Activated CD4-positive, CD25-positive, alpha-beta regulatory T cell treated with anti-CD3 and anti-CD28 coated beads, Interleukin-2, amount 50 U/mL, for 16 hours (primary cell): ENCODE data around the gene SYTL3.
"Not testable (repeated sequence)": the region's sequence is repeated elsewhere in the genome, so short reads cannot be mapped to it uniquely, and the experiment has no call there.

ENCODE experiments used
- DNase-seq: peaks from one replicate; pipeline ENCODE4 v3.0.0-alpha.2; 2020; ENCODE audit warnings: low read depth, low spot score

SYTL3 gene

DNA sequence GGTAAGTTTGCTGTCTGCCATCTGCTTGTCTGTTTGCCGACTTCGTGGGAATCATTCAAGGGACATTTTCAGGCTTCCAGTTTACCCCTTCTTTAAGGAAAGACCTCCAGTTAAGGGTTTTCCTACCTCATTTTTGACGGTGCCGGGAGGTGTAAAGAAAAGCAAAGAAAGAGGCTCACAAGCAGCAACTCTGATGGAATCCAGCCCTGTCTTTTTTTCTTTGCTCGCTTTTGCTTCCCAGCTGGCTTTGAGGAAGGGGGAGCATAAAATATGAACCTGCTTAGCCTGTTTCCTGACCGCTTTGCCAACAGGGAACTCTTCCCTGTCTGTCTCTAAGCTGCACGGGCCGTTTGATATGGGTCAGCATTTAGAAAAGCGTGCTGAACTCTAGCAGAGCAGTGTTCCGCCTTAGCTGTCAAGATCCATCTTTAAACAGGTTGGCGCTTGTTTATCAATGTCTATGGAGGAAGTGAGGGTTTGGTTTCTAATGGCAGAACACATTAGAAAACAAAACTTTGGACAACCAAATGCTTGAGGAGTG lies 13.8 kb downstream of the SYTL3 start:
- DNase-seq = no peak

DNA sequence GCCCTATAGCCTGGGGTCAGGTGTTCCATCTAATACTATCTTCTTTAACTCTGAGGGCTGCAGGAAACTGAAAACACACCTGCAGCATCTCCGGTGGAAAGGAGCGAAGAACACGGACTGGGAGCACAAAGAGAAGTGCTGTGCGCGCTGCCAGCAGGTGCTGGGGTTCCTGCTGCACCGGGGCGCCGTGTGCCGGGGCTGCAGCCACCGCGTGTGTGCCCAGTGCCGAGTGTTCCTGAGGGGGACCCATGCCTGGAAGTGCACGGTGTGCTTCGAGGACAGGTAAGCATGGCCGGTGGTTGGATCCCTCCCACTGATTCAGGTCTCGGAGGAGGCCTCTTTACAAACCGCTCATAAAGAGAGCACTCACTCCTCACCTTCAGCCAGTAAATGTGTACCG lies 15.5 kb downstream of the SYTL3 start:
- DNase-seq = no peak

- DNase-seq = no peak
Observed at GRCh38 chr6:158666628-158667359, 16.9 kb downstream of the SYTL3 start.

DNA sequence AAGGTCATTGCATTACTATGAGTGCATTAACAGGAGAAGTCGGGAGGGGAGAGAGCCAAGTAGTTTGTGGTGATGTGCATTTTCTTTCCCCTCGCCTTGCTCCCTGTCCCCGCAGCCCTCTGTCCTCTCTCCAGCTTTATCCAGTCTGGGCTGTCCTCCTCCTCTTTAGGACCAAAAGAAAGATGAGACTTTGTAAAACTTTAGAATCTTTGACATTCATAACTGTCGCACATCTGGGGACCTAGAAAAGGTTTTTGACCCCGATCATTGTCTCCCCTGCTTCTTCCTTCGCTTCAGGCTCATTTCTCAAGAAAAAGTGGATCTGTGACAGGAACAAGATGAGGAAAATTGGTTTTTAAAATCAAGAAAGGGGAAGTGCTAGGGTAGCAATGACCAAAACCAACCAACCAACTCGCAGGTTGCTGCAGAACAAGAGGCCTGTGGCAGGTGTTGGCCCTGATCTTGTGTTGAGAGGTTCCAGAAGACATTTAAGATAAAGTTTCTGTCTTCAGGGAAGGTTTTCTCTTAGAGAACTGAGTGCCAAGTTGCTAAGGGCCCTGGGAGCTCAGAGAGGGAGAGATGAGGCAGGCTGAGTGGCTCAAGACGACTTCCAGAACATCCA lies 17.6 kb downstream of the SYTL3 start:
- no peak for DNase-seq

- no peak for DNase-seq
Observed at GRCh38 chr6:158668707-158669103, 18.9 kb downstream of the SYTL3 start.

- no peak for DNase-seq
Observed at GRCh38 chr6:158669145-158670035, 19.5 kb downstream of the SYTL3 start.

- DNase-seq = not testable (repeated sequence)
Observed at GRCh38 chr6:158672119-158672518, 22.3 kb downstream of the SYTL3 start.

DNA sequence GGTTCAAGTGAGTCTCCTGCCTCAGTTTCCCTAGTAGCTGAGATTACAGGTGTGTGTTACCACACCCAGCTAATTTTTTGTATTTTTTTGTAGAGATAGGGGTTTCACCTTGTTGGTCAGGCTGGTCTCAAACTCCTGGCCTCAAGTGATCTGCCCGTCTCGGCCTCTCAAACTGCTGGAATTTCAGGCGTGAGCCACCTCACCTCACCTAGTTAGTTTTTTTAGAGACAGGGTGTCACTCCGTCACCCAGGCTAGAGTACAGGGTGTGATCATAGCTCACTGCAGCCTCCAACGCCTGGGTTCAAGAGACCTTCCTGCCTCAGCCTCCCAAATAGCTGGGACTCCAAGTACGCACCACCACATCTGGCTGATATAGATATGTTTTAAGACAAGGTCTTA lies 22.9 kb downstream of the SYTL3 start:
- no peak for DNase-seq

- no peak for DNase-seq
Observed at GRCh38 chr6:158674342-158675131, 24.7 kb downstream of the SYTL3 start.

DNA sequence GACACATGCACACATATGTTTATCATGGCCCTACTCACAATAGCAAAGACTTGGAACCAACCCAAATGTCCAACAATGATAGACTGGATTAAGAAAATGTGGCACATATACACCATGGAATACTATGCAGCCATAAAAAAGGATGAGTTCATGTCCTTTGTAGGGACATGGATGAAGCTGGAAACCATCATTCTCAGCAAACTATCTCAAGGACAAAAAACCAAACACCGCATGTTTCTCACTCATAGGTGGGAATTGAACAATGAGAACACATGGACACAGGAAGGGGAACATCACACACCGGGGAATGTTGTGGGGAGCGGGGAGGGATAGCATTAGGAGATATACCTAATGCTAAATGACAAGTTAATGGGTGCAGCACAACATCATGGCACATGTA lies 27.2 kb downstream of the SYTL3 start:
- DNase-seq = not testable (repeated sequence)

- no peak for DNase-seq
Observed at GRCh38 chr6:158677906-158678578, 28.2 kb downstream of the SYTL3 start.

DNA sequence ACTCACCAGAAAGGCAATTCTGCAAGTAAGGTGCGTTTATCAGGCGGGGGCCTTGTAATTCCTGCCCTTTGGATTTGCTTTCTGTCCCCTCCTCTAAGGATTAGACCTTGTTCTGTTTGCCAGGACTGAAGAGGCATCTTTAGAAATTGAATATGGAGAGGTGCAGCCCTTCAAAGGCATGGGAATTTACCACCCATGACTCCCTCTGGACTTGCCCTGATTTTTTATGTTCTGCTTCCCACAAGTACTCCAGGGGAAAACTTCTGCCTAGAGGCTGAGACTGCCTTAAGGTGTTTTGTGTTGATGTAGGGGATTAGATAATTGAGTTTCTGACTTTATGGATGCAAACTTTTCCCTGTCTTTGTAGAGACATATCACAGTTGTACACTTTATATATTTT lies 30.2 kb downstream of the SYTL3 start:
- no peak for DNase-seq

DNA sequence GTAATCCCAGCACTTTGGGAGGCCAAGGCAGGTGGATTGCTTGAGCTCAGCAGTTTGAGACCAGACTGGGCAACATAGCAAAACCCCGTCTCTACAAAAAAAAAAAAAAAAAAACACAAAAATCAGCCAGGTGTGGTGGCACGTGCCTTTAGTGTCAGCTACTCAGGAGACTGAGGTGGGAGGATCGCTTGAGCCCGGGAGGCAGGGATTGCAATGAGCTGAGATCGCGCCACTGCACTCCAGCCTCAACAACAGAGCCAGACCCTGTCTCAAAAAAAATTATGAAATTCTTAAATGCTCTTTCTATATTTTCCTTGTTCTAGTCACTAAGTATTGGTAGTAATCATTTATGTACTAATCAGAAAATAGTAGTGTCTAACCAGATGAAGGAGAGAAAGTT lies 30.6 kb downstream of the SYTL3 start:
- DNase-seq = no peak

GRCh38 chr6:158684311-158684710 lies 34.5 kb downstream of the SYTL3 start:
- no peak for DNase-seq

DNA sequence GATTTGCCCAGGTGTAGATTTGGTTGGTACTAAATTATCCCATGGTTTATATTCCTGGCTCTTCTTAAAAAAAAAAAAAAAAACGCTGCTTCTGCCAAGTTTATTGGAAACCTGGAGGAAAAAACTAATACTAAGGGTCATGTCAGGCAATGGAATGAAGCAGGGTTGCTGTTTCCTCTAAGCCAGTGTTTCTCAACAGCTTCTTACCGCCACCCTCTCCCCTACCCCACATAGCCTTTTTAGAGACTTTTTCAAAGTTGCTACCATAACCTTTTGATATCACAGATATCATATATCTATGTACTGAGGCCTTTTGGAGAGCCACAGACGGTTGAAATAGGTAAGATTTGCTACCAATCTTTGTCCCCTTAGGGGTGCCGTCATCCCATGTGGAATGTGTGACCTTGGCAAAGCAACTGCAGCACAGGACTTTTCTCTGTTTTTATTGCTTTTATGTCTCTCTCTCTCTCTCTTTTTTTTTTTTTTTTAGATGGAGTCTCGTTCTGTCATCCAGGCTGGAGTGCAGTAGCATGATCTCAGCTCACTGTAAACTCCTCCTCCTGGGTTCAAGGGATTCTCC lies 35.0 kb downstream of the SYTL3 start:
- no peak for DNase-seq

GRCh38 chr6:158686311-158686710 lies 36.5 kb downstream of the SYTL3 start:
- DNase-seq = no peak

DNA sequence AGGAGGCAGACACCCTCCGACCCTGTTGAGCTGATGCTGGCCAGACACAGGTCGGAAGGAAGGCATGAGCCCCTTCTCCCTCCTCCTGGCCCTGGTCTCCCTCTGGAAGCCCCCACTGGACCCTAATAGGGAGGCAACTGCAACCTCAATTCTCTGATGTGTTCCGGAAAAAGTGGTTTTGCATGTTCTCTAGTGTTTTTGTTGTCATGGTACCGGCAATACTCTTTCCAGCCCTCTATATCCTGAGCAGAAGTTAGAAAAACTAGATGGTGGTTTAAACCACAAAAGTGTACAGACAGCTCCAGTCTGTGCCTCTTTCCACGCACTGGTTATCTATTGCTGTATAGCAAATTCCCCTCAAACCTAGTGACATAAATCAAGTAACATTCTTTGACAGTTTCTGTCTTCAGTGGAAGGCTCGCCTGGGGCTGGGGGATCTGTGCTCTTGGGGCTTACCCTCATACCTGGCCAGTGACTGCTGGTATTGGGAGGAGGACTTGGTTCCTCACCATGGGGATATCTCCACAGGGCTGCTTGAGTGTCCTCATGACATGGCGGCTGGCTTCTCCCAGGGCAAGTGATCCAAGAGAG lies 37.0 kb downstream of the SYTL3 start:
- DNase-seq = no peak

- no peak for DNase-seq
Observed at GRCh38 chr6:158687506-158687905, 37.7 kb downstream of the SYTL3 start.

GRCh38 chr6:158688860-158689259 lies 39.0 kb downstream of the SYTL3 start:
- DNase-seq = no peak

- DNase-seq = no peak
Observed at GRCh38 chr6:158694913-158695312, 45.1 kb downstream of the SYTL3 start.
